Panc1 (cell line): Measurements from ENCODE around the gene TMEM63B.

Experiments
- POLR2AphosphoS5 ChIP-seq: IDR thresholded peaks from 2 replicates; pipeline ENCODE4 v1.6.1; 2012; ENCODE audit warnings: mild to moderate bottlenecking, low read depth, low read length, moderate library complexity
- SIN3A ChIP-seq: IDR thresholded peaks from 2 replicates; pipeline ENCODE4 v1.6.1; 2012; ENCODE audit warnings: low read depth, mild to moderate bottlenecking, low read length, moderate library complexity, borderline replicate concordance; ENCODE audit not compliant: insufficient read depth
- TF ChIP-seq, protein P1 (sequence below): fragments of 450-650 bp; IDR thresholded peaks from 2 replicates; pipeline ENCODE4 v1.5.1; 2017; ENCODE audit warnings: mild to moderate bottlenecking

DNA sequence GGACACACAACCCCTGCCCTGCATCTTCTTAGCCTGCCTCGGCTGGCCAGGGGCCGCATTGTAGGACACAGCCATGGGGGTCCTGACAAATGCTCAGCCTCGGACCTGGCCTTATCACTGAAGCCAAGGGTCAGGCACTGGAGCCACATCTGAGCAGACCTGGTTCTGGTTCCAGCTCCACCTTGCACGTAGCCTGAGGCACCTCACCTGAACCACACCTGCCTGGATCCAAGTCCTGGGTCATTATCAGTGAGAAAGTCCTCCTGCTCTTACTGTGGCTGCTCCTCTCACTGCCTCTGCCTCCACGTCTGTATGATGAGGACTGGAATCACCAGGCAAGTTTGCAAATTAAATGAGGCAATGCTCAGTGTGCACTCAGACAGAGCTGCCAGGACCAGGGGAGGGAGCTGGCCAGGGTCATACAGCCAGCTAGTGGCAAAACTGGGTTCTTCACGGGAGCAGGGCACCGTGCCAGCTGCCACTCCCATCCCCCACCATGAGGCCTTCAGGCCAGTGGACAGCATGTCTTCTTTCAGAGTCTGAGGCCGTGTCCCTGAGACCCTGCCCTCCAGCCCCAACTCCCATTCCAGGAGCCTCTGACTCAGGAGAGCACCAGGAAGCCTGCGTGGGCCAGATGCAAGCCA, 40.3 kb upstream of the TMEM63B start:
- TF ChIP-seq, protein P1, sequence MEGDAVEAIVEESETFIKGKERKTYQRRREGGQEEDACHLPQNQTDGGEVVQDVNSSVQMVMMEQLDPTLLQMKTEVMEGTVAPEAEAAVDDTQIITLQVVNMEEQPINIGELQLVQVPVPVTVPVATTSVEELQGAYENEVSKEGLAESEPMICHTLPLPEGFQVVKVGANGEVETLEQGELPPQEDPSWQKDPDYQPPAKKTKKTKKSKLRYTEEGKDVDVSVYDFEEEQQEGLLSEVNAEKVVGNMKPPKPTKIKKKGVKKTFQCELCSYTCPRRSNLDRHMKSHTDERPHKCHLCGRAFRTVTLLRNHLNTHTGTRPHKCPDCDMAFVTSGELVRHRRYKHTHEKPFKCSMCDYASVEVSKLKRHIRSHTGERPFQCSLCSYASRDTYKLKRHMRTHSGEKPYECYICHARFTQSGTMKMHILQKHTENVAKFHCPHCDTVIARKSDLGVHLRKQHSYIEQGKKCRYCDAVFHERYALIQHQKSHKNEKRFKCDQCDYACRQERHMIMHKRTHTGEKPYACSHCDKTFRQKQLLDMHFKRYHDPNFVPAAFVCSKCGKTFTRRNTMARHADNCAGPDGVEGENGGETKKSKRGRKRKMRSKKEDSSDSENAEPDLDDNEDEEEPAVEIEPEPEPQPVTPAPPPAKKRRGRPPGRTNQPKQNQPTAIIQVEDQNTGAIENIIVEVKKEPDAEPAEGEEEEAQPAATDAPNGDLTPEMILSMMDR, result no peak
- no peak for TF ChIP-seq SIN3A
- TF ChIP-seq POLR2AphosphoS5, result no peak
